HG02970 (cell line): ENCODE data around the gene RHBDD1.
A peak's percentile ranks its signal among the peaks of the same experiment; 100 is the strongest.

Source experiments
- ATAC-seq: cut with Tn5 transposase; IDR thresholded peaks from one replicate; pipeline ENCODE4 v1.9.1; 2021; ENCODE audit warnings: mild to moderate bottlenecking, moderate library complexity, moderate number of reproducible peaks; ENCODE audit not compliant: unreplicated experiment, low FRiP score

The RHBDD1 gene

DNA sequence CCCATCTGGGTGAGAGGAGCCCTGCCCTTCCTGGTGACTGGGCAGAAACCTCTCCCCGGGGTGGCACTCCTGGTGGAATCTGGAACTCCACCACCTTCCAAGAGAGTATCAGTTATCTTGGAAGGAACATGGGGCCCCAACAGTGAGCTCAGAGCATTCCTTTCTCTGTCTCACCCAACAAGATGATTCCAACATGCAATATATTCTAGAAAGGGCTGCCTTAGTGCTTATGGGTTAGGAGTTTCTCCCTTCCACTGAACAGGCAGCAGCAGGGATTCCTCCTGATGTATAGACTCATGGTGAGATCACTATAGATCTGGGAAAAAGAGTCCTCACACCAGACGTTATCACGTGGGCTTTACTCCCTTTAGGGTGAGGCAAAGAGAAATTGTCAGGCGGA, 181.0 kb downstream of the RHBDD1 start:
- ATAC-seq: no peak

GRCh38 chr2:227020416-227020815, 184.6 kb downstream of the RHBDD1 start:
- ATAC-seq: no peak

- no peak for ATAC-seq
Measured at GRCh38 chr2:227022608-227023007, 186.8 kb downstream of the RHBDD1 start.

GRCh38 chr2:227025510-227025909, 189.7 kb downstream of the RHBDD1 start:
- peak; percentile 52 for ATAC-seq

GRCh38 chr2:227029426-227030105, 193.7 kb downstream of the RHBDD1 start:
- no peak for ATAC-seq

GRCh38 chr2:227030789-227031188, 194.9 kb downstream of the RHBDD1 start:
- no peak for ATAC-seq

- no peak for ATAC-seq
Measured at GRCh38 chr2:227031379-227031778, 195.5 kb downstream of the RHBDD1 start.

- peak; percentile 73 for ATAC-seq
Measured at GRCh38 chr2:227033471-227034148, 197.8 kb downstream of the RHBDD1 start.

DNA sequence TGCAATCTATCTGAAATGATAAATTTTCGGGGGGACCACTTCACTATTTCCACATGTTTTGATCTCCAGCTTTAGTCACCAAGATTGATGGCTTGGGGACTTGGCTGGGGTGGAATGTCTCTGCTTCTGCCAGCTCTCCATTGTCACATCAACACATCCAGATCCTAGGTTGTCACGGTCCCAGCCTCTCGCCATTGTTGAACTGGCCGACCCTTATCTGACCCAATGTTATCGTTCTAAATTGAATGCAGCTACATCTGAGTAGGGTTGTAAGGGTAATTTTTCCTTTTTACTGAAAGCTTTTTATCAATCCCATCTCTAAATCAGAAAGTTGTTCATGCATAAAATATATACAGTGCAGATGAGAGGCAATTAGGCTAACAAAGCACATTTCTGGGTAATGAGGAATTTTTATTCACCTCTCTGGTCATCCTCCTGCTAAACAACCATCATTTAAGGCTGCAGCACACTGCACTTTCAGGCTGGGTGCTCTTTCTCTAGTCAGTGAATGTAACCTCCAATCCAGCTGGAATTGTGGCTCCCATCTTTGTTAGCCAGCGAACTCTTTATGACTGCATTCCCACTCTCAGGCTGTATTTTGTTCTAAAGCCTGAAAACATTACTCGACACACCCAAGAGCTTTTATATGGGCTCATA, 200.0 kb downstream of the RHBDD1 start:
- ATAC-seq: no peak

DNA sequence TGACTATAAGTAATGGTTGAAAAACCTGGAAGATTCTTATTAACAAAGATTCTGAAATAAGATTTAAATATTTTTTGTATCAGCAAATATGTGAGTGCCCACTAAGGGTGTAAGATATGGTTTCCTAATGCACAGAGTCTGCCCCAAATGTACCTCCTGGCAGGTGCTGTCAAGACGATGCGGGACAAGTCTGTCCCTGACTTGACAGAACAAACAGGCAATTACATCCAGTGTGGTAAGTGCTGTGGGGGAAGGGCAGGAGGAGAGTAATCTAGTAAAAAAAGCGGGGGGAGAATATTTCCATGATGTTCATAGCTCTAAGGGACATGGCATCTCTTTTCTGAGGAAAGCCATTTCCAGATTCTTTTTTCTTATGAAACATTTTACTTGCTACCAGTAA, 200.7 kb downstream of the RHBDD1 start:
- ATAC-seq: no peak

DNA sequence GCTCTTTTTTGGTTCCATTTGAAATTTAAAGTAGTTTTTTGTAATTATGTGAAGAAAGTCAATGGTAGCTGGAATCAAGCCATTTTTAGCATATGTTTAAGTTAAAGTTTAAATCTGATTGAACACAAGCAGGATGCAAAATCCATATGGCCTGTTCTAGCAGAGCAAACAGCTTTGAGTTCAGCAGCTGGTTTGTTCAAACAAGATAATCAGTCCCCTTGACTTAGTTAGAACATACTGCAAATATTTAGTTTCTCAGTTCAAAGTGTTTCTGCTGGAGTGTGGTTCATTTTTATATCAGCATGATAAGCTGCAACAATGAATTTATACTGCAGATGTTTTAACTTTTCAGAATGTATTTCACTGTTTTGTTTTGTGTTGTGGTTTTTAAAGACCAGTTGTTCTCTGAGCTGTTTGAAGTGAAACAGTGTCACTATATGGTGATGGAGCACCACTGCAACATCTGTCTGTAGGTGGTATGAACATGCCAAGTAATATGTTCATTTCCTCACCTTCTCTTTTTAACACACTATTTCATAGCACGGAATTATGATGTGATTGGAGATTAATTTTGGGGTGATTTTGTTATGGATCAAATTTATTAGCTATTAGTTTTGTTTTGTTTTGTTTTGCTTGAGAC, 202.8 kb downstream of the RHBDD1 start:
- ATAC-seq: no peak

DNA sequence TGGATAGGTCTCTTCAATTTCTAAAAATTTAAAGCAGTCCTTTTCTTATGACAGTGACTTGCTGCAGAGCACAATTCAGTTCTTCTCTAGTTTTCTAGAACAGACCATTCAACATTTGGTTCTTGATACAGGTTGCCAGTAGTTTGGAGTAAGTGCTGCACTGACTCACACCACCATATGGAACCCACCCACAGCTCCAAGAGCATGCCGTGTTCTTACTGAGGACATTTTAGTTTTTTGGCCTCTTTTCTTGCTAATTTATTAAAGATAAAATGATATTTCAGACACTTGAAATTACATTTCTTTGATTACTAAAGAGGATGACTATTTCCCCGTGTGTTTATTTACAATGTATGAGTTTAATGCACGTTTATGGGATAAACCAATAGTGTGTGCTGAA, 208.1 kb downstream of the RHBDD1 start:
- no peak for ATAC-seq
